Hematopoietic multipotent progenitor cell treated with erythropoietin and hydrocortisone succinate and interleukin-3 and kit ligand, for 6 days (in vitro differentiated cells): ENCODE measurements around the gene DPF1.
"Not testable (repeated sequence)": the region's sequence is repeated elsewhere in the genome, so short reads cannot be mapped to it uniquely, and the experiment has no call there.

Source experiments
- DNase-seq: peaks from one replicate; pipeline ENCODE4 v3.0.0-alpha.2; 2015

The DPF1 gene

DNA sequence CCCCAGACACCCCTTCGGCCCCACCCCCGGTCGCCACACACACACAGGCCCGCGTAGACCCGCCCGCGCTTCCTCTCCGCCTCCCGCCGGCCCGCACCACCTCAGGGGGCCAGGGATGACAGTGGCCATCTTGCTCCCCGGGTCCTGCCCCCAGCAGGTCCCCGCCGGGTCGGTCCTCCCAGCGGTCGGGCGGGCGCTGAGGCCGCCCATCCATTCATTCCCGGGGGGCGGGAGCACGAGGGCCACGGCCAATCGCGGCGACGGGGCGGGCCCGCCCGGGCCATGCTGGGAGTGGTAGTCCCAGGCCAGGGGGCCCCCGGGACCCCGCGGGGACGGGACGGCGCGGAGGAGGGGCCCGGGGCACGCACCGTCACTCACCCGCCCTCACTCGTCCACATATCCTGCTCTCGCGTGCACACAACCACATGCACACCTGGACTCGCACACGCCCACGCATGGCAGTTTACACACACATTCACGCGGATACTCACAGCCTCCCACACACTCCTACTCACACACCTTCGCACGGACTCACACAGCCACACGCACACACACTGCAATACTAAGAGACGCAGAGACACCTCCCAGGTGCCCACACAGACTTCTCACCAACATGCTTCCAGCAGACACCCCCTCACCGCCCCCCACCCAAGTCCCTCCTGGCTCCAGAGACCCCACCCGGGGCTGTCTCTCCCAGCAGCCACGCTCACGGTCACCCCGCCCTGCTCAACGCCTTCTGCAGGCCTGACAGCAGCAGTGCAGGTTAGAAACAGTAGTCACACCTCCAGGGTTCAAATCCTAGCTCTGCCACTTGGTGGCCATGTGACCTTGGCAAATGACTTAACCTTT, at the start of gene DPF1:
DPF1 (minus strand) TSS at position 209 of the 849 bp plus-strand sequence; CDS start at position 129, 80 bp downstream.
- peak; percentile 85 for DNase-seq

DNA sequence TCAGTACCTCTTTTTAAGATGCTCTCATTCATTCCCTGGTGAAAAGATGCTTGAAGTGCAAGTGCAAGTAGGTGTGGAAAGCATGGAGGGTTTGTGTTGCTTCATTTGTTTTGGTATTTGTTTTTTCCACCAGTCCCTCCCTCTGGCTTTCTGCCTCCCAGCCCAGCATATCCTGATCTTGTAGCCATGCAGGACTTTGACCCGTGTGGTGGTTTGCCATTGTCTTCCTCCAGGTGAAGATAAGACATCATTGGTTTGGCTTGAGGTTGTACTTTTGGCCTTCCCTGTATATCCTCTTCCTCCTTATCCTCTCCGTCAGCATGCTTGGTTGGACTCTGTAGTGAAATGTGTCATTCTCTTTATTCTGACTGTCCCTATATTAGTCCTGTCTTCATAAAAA, 49.5 kb upstream of the DPF1 start:
- peak; percentile 26 for DNase-seq

DNA sequence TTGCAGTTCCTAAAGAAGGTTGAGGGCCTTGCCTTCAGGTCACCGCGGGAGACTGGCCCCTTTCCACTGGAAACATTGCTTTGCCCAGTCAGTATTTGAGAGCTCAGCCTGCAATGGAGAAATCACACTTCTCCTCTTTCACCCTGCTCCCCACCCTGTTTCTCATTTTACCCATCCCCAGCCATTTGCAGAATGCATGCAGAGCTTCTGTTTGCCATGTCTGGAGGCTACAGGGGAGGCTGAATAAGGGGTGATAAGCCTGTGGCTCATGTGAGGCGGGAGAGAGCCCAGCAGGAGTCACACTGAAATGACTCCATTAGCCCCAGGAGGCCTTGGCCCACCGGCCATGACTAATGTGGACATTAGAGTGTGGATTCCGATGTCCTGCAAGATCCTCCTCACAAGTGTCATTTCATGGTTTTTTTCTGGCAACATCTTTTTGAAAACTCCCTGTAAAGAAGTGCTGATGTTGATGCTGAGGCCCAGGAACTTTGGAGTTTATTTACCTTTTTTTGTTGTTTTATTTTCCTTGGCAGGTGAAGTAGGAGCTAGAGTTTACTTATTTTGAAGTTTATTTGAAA, 46.7 kb upstream of the DPF1 start:
- peak; percentile 86 for DNase-seq

DNA sequence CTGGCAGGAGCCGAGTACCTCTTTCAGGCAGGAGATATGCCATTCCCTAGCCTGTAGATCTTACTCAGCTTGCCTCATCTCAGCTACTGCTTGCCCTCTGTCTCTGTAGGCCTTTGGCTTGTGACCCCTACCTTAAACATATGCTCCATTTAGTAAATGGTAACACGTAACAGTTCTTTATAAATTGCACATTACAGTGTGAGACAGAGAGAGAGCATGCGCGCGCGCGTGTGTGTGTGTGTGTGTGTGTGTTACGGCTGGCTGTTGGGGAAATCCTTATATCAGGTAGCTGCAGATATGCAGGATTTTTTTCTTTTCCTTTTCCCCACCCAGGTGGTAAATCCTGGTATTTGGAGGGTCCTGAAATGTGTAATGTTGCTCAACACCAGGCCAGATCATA, 44.5 kb upstream of the DPF1 start:
- DNase-seq, result peak; percentile 37

DNA sequence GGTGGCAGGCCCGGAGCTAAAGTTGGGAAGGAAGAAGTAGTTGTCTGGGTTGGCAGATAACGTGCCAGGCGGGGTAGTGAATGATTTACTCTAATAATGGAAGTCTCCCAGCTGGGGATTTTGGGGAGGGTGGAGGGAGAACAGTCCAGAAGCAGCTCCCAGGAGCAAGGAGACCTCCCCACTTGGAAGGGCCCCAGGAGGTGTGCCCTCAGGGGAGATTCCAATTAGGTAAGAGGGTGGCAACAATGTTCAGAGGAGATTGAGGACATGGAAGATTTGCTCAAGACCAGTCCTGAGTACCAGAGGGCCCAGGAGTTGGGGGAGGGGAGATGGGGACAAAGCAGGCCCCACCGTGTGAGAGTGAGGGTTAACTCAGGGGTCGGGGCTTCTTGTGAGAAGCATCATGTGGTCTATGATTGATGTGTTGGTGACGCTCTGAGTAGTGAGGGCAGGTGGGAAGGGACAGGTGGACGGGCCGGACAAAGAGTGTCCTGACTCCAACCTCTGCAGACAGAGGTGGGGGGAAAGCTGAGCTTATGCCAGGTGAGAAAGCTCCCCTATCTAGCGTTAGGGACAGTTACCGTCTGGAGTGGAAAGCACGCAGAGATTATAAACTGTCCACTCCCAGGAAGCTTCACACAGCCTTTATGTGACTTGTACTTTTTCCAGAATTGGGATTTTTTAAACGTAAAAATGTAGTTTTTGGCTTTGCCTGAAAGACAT, 43.9 kb upstream of the DPF1 start:
- peak; percentile 70 for DNase-seq

DNA sequence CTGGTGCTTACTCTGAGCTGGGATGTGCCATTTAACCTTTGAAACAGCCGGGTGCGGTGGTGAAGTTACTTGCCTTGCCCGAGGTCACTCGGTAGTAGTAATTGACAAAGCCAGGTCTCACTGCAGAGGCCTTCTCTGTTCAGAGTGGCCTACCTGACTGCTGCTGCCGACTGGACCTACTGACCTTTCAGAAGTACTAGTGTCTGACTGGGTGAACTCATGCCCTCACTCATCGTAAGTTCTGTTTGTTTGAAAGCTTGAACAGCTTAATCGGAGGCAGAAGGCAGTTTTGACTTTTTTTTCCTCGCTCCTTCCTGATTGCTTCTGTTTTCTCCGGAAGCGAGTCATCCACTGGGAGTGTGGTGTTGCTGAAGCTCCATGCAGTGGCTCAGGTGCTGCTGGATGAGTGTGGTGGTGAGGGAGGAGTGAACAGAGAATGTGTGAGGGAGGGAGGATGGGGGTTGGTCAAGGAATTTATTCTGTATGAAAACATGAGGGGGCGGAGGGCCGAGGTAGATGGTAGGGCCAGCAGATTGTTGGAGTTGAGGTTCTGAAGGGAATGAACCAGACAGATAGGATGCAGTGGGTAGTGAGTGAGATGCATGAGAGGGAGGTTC, 43.1 kb upstream of the DPF1 start:
- peak; percentile 46 for DNase-seq

DNA sequence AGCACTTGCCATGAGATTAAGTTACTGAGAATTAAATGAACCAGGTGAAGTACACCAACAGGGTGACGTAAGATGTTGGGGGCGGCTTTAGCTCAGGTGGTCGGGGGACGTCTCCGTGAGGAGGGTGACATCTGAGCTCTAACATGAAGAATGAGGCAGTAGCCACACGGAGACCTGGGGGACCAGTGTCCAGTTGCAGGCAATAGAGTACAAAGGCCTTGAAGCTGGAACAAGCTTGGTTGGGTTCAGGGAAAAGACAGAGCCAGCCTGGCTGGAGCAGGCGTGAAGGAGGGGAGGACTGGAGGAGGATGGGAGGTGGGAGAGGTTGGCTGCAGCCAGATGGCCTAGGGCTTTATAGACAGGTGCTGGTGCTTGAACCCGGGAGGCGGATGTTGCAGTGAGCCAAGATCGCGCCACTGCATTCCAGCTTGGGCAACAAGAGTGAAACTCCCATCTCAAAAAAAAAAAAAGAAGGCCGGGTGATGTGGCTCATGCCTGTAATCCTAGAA, 42.0 kb upstream of the DPF1 start:
- no peak for DNase-seq

DNA sequence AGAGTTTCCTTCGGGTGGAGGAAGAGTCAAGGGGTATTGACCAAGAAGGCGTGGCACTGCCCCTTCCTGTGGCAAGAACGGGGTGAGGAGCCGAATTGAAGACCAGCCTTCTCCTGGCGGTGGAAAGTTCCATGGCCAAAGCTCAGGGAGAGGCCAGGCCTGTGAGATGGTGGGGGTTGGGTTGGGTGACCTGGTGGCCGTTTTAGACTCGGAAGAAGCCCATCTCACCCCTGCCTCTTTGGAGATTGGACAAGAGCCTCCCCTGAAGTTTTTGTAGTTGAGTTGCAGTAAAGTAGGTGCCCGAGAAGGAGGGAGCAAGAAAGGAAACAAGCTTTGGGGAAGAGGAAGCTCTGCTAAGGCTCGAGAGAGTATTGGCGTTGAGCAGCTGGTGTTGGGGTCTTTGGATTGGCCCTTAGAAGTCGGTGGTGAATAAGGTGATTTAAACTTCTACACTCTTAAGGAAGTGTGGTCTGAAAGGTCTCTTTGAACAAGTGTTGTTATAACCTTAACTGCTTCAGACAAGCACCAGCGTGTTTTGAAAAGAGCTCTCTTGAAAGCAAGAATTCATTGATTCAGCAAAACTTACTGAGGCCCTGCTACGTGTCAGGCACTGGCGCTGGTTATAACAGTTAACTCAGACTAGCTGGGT, 41.3 kb upstream of the DPF1 start:
- peak; percentile 70 for DNase-seq

DNA sequence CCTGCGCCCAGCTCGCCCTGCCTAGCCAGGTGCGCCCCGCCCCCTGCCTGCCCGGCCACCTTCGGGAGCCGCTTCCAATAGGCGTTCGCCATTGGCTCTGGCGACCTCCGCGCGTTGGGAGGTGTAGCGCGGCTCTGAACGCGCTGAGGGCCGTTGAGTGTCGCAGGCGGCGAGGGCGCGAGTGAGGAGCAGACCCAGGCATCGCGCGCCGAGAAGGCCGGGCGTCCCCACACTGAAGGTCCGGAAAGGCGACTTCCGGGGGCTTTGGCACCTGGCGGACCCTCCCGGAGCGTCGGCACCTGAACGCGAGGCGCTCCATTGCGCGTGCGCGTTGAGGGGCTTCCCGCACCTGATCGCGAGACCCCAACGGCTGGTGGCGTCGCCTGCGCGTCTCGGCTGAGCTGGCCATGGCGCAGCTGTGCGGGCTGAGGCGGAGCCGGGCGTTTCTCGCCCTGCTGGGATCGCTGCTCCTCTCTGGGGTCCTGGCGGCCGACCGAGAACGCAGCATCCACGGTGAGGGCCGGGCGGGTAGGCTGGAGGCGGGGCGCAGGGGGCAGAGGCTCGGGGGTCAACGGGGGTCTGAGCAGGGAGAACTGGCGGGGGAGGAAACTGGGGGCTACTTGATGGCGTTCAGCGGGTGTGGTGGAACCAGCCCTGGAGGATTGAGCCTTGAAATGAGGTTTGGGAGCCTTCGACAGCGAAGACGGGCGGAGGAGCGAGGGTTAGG, 40.6 kb upstream of the DPF1 start, which contains the start of gene SPINT2:
SPINT2 (plus strand) TSS at position 88 of the 727 bp plus-strand sequence; CDS start at position 408, 320 bp downstream.
- DNase-seq, result peak; percentile 74

DNA sequence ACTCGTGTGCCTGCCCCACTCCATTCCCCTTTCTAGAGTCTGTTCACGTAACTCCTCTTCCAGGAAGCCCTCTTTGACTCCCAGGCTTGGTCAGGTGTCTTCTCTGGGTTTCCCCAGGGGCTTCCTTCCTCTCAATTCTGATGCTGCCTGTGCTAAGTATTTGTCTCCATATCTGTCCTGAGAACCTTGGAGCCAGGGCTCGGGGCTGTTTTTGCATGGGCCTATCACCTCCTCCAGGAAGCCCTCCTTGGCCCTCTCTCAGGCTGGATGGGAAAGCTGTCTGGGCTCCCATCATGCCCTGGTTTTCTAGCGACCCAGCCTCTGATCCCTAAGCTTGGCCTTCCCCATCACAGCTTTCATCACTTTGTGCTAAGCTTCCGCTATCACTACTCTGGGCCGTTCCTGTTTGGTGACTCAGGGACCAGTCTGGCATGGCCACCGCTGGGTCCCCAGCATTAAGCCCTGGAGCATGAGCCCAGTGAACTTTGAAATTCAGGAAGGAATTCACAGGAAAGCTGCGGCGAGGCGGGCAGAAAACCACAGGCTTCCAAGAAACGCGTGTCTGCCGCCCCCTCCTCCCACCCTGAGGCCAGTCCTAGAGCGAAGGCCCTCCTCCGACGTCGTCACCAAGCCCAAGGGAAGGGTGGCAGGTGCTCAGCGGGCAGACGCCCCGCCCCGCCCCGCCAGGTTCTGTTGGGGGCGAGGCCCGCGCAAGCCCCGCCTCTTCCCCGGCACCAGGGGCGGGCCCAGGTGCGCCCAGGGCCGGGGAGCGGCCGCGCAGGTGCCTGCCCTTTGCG, 39.9 kb upstream of the DPF1 start:
- DNase-seq, result peak; percentile 81

DNA sequence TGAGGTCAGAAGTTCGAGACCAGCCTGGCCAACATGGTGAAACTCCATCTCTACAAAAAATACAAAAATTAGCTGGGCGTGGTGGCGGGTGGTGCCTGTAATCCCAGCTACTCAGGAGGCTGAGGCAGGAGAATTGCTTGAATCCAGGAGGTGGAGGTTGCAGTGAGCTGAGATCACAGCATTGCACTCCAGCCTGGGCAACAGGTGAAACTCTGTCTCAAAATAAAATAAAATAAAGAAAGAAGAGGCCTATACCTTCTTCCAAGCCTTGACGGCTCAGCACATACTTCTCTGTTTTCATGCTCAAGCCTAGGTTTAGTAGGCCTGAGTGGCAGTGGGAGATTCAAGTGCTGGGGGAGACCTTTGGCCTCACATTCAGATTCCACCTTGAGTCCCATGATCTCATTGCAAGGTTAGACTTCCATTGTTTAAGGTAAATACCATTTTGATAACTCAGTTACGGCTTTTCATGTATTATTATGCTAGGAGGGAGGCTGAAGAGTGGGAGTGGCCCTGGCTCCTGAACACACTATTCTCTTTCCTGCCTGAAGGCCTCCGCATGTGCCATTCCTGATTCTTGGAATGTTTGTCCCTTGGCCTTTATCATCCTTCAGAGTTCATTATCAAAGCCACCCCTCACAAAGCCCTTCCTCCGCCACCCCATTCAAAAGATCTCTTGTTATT, 38.7 kb upstream of the DPF1 start:
- DNase-seq, result no peak

DNA sequence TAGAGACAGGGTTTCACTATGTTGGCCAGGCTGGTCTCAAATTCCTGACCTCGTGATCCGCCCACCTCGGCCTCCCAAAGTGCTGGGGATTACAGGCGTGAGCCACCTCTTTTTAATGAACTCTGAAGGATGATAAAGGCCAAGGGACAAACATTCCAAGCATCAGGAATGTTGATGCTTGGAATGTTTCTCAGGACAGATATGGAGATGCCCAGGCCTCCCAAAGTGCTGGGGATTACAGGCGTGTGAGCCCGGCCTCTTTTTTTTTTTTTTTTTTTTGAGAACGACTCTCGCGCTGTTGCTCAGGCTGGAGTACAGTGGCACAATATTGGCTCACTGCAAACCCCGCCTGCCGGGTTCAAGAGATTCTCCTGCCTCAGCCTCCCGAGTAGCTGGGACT, 37.9 kb upstream of the DPF1 start:
- not testable (repeated sequence) for DNase-seq

DNA sequence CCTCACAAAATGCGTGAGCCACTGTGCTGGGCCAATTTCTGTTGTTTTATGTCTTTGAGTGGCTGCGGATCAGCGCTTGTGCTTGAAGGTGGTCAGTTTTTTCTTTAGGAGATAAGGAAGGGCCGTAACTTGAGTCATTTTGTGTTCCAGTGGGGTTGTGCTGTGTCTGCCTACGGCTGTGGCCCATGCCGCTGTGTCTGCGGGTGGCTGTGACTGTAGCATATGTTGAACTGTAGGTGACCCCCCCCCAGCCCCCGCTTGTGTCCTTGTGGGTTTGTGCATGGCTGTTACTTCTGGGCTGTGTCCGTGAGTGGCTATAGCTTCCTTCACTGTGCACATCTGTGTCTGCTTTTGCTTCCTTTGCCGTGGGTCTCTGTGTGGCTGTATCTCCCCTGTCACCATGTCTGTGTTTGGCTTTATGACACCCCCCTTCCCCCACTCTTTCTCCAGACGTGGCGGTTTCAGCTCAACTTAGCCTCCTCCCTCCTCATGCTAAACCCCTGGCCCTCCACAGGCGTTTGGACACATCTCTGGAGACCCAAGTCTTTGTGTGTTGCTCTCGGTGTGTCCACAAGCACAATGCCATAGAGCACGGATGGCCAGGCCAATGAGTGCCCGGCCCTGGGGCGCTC, 31.5 kb upstream of the DPF1 start:
- peak; percentile 54 for DNase-seq

DNA sequence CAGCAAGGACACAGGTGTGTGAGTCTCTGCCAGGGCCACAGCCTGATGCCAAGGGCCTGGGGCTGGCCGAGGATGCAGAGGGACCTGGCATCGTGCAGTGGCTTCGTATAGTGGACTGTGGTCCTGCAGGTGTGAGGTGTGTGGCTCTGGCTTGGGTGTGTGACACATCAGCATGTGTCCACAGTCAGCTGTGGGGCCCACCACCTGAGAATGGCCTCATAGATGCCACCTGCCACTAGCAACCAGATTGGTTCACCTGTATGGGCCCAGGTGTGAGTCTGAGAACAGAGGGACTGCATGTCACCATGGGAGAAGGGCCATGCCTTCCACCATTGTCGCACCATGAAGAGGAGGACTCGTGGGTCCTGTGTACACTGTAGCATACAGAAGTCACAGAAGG, 29.8 kb upstream of the DPF1 start:
- no peak for DNase-seq

DNA sequence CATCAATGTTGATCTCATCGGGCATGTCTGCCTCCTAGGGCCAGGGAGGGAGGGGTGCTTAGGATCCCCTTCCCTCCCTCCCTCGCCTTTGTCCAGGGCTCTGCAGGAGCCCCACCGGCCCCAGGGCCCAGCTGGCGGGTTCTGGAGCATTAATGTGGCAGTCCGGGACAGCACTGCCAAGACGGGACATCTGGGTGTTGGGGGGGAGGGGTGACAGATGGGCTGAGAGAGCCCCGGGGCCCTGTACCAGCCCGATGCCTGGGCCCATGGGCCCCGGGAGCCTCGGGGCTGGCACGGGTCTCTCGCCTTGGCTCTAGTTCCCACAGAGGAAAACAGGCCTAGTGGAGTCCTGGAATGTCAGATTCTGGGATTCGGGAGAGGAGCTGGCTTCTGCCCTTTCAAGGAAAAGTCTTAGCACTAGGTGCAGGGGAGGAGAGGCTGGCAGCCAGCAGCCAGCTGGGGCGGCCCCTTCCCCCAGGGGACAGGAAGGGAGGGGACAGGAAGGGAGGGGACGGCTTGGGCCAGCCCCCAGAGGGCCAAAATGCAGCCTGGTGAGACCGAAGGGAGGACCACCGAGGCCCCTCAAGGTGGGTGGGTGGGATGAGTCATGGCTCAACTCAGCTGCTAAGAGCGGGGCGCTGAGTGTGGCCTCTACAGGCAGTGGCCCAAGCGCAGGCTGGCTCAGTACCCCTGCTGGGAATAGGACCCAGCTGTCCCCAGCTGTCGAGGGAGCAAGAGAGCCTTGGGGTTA, 29.1 kb upstream of the DPF1 start:
- DNase-seq, result no peak

DNA sequence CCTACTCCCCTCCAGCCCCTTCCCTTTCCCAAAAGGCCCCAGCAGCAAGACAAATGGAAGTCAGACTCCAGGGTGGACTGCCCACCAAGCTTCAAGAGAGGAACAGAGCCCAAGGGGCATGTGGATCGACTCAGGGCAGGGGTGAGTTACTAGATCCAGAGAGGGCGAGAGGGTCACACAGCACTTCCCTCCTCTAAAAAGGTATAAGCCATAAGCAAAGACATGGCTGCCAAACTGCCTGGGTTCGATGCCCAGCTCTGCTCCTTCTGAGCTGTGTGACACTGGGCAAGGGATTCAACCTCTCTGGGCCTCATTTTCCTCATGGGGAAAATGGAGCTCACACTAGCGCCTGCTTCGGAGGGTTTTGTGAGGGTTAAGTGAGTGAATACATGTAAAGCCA, 28.4 kb upstream of the DPF1 start:
- DNase-seq, result no peak

DNA sequence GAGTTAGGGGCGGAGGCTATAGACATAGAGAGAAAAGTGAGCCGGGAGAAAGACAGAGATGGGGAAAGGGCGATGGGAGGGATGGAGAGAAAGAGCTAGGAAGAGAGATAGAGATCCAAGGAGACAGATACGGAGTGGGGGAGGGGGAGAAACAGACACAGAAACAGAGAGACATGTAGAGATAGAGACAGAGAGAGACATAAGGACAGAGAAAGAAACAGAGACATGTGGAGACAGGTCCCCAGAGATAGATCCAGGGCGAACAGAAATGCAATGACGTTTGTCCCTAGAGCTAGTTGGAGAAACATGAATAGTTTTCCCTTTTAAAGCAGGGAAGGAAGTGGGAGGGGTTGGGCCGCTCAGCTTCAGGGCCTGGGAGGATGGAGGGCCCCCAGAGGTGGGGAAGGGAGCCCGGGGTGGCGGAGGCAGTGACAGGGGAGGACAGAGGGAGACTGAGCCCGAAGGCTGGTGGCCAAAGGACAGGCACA, 27.6 kb upstream of the DPF1 start:
- DNase-seq, result no peak

DNA sequence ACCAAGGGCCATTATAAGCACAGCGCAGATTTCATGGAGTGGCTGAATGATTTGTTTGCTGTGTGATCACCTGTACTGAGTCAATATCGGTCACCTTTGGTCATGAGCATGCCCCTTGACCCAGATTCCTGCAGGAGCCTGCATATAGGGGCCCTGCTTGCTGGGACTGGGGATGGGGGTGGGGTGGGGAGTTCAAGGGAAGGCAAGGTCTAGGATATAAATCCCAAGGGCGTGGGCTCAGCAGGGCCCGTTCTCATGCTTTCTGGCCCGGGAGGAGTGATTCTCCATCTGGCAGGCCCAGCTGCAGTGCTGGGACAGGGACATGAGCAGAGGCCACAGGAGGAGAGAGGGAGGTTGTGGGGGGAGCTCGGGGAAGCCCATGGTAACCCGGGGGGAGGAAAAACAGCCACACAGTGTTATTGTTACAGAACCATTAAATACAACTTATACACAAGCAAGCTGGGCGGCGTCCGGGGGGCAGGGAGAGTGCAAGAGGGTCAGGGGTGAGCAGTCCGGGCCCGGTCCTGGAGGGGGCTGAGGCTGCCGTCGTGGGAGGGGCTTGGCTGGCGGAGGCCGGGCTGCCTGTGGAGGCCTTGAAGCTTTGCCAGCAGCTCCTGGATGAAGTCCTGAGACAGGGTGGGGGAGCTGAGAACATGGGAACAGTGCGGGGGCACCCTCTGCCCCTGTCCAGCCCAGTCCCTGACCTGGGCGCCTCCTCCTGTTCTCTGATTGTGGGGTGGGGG, 27.0 kb upstream of the DPF1 start:
- DNase-seq, result no peak
